Ishikawa (cell line): Measurements from ENCODE around the gene BCR.

Experiments used
- CEBPB ChIP-seq: IDR thresholded peaks from 2 replicates; pipeline ENCODE4 v1.6.1; 2012
- CREB1 ChIP-seq: IDR thresholded peaks from 2 replicates; pipeline ENCODE4 v1.6.1; 2012; ENCODE audit warnings: low read depth
- EGR1 ChIP-seq: IDR thresholded peaks from 2 replicates; pipeline ENCODE4 v1.6.1; 2012
- EP300 ChIP-seq: IDR thresholded peaks from 2 replicates; pipeline ENCODE4 v1.6.1; 2012; ENCODE audit warnings: borderline replicate concordance
- FOXM1 ChIP-seq: IDR thresholded peaks from 2 replicates; pipeline ENCODE4 v1.6.1; 2012; ENCODE audit warnings: low read depth, borderline replicate concordance
- NFIC ChIP-seq: IDR thresholded peaks from 2 replicates; pipeline ENCODE4 v1.6.1; 2012
- RAD21 ChIP-seq: IDR thresholded peaks from 2 replicates; pipeline ENCODE4 v1.6.1; 2012; ENCODE audit warnings: low read depth
- TAF1 ChIP-seq: IDR thresholded peaks from 2 replicates; pipeline ENCODE4 v1.6.1; 2012; ENCODE audit warnings: low read depth, mild to moderate bottlenecking
- TCF12 ChIP-seq: IDR thresholded peaks from 2 replicates; pipeline ENCODE4 v1.6.1; 2012; ENCODE audit warnings: low read depth
- TEAD4 ChIP-seq: IDR thresholded peaks from 2 replicates; pipeline ENCODE4 v1.6.1; 2012
- YY1 ChIP-seq: IDR thresholded peaks from 2 replicates; pipeline ENCODE4 v1.6.1; 2012; ENCODE audit warnings: low read depth
- ZBTB7A ChIP-seq: IDR thresholded peaks from 2 replicates; pipeline ENCODE4 v1.6.1; 2012; ENCODE audit warnings: low read depth
- TF ChIP-seq, protein P1 (sequence below): IDR thresholded peaks from 2 replicates; pipeline ENCODE4 v1.6.1; 2012; ENCODE audit warnings: low read depth, mild to moderate bottlenecking
- TF ChIP-seq, protein P2 (sequence below): IDR thresholded peaks from 2 replicates; pipeline ENCODE4 v1.6.1; 2012
- TF ChIP-seq, protein P3 (sequence below): IDR thresholded peaks from 2 replicates; pipeline ENCODE4 v1.6.1; 2012

Gene BCR

GRCh38 chr22:23219822-23220484 lies 39.6 kb downstream of the BCR start:
- TF ChIP-seq YY1 (no peak), CEBPB (no peak), FOXM1 (no peak), EGR1 (no peak), RAD21 (no peak), TCF12 (peak; percentile 70; the same call in 1 of the 2 replicates), CREB1 (no peak), TAF1 (no peak), TEAD4 (no peak), EP300 (0 out of 2 replicates have a peak, but pooled peaks have one; percentile 20)
- TF ChIP-seq, protein P1, sequence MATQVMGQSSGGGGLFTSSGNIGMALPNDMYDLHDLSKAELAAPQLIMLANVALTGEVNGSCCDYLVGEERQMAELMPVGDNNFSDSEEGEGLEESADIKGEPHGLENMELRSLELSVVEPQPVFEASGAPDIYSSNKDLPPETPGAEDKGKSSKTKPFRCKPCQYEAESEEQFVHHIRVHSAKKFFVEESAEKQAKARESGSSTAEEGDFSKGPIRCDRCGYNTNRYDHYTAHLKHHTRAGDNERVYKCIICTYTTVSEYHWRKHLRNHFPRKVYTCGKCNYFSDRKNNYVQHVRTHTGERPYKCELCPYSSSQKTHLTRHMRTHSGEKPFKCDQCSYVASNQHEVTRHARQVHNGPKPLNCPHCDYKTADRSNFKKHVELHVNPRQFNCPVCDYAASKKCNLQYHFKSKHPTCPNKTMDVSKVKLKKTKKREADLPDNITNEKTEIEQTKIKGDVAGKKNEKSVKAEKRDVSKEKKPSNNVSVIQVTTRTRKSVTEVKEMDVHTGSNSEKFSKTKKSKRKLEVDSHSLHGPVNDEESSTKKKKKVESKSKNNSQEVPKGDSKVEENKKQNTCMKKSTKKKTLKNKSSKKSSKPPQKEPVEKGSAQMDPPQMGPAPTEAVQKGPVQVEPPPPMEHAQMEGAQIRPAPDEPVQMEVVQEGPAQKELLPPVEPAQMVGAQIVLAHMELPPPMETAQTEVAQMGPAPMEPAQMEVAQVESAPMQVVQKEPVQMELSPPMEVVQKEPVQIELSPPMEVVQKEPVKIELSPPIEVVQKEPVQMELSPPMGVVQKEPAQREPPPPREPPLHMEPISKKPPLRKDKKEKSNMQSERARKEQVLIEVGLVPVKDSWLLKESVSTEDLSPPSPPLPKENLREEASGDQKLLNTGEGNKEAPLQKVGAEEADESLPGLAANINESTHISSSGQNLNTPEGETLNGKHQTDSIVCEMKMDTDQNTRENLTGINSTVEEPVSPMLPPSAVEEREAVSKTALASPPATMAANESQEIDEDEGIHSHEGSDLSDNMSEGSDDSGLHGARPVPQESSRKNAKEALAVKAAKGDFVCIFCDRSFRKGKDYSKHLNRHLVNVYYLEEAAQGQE: no peak
- TF ChIP-seq, protein P2, sequence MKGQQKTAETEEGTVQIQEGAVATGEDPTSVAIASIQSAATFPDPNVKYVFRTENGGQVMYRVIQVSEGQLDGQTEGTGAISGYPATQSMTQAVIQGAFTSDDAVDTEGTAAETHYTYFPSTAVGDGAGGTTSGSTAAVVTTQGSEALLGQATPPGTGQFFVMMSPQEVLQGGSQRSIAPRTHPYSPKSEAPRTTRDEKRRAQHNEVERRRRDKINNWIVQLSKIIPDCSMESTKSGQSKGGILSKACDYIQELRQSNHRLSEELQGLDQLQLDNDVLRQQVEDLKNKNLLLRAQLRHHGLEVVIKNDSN: peak; percentile 47; the same call in 1 of the 2 replicates
- TF ChIP-seq, protein P3, sequence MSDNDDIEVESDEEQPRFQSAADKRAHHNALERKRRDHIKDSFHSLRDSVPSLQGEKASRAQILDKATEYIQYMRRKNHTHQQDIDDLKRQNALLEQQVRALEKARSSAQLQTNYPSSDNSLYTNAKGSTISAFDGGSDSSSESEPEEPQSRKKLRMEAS: peak; percentile 52; the same call in 1 of the 2 replicates

DNA sequence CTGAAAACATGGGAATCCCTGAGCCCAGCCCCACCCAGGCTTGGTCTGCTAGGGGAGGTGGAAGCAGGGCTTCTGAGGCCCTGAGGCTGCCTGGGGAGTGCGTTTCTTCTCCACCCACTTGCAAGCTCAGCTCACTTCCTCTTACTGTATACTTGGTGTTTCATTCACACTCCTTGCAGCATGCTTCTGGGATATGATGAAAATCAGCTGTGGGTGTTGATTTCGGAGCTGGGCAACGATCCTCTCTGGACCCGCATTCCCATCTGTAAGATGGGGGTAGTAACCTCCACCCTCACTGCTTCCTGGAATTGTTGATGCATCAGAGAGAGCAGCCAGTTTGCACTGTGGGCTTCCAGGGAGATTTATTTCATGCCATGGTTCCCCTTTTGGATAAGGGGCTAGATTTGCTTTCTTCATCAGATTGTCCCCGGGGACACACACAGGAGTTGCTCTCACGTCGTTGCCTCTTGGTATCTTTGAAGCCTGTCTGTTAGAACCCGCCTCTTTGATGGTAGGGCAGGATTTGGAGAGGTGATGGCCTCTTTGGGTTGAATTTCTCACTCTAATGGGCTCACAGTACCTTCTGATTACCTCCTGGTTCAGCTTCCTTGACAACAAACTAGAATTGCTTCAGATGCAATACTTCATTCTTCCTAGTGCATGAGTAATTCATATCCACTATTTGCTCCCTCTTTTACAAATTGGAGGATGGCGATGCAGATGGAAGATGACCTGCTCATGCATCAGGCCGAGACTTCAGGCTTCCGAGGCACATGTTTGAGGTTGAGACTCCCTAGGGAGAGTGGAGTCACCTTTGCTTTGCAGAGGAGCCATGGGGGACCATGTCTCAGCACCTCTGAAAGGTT lies 40.4 kb downstream of the BCR start:
- TF ChIP-seq TEAD4 (no peak), TCF12 (no peak), RAD21 (no peak), EGR1 (no peak), EP300 (no peak), NFIC (no peak), YY1 (no peak), CEBPB (no peak), TAF1 (no peak), ZBTB7A (no peak), CREB1 (no peak), FOXM1 (no peak)
- TF ChIP-seq, protein P3: no peak
- TF ChIP-seq, protein P2: no peak
- TF ChIP-seq, protein P1: no peak

- TF ChIP-seq CREB1 (no peak), RAD21 (no peak), EGR1 (no peak), EP300 (no peak), NFIC (no peak), FOXM1 (no peak), CEBPB (no peak), TAF1 (no peak)
- TF ChIP-seq, protein P3: no peak
- TF ChIP-seq, protein P1: no peak
These were observed 41.1 kb downstream of the BCR start for GRCh38 chr22:23221351-23221804.
